ENCODE data around the gene OPCML.

- TF ChIP-seq EZH2phosphoT487 (IDR thresholded peaks at IDR 0.05; ENCODE audit: unreplicated experiment) (no peak), CTCF (conservative IDR thresholded peaks at IDR 0.05; ENCODE audit: low read depth in 2 of 2) (no peak), ETS1 (IDR thresholded peaks at IDR 0.05) (no peak), CREB1 (CRISPR knock-in tag; IDR thresholded peaks at IDR 0.05; ENCODE audit: low read depth) (no peak), NANOG (IDR thresholded peaks at IDR 0.05; ENCODE audit: borderline replicate concordance) (no peak), REST (IDR thresholded peaks at IDR 0.05; ENCODE audit: unreplicated experiment) (no peak), POLR2AphosphoS5 (IDR thresholded peaks at IDR 0.05; ENCODE audit: low read depth) (no peak)
Measured at GRCh38 chr11:132704781-132705375, 827.4 kb downstream of the OPCML start.

All from GM23338 (cell line).